Smooth muscle cell (in vitro differentiated cells): ENCODE data around the gene FOXN3. TPM values are rescaled to one million over a fixed set of nuclear protein-coding genes. Genes with fewer than 3 reads are reported as not detected.

ENCODE experiments used
- DNase-seq: peaks from one replicate; lab custom pipeline; 2025; ENCODE audit not compliant: unreplicated experiment; lab: John Stamatoyannopoulos, UW
- H2AFZ ChIP-seq: fragments of 200-600 bp; sonication (generic); 2 replicates; pipeline ENCODE4 v1.6.0; 2016; ENCODE audit warnings: antibody characterized with exemption, low read depth, mild to moderate bottlenecking
- H3F3A ChIP-seq: fragments of 200-600 bp; sonication (generic); 2 replicates; pipeline ENCODE4 v1.6.0; 2017; ENCODE audit warnings: antibody characterized with exemption, low read depth
- H3K27ac ChIP-seq: fragments of 200-600 bp; sonication (generic); 2 replicates; pipeline ENCODE4 v1.5.1; 2016; ENCODE audit warnings: low read depth, mild to moderate bottlenecking
- H3K27me3 ChIP-seq: fragments of 200-600 bp; sonication (generic); 2 replicates; pipeline ENCODE4 v1.6.1; 2016; ENCODE audit warnings: low read depth, mild to moderate bottlenecking
- H3K36me3 ChIP-seq: fragments of 200-600 bp; sonication (generic); 2 replicates; pipeline ENCODE4 v1.5.1; 2016; ENCODE audit warnings: low read depth
- H3K4me1 ChIP-seq: fragments of 200-600 bp; sonication (generic); 2 replicates; pipeline ENCODE4 v1.5.1; 2016; ENCODE audit warnings: low read depth
- H3K4me2 ChIP-seq: fragments of 200-600 bp; sonication (generic); 2 replicates; pipeline ENCODE4 v1.6.0; 2016; ENCODE audit warnings: mild to moderate bottlenecking
- H3K4me3 ChIP-seq: fragments of 200-600 bp; sonication (generic); 2 replicates; pipeline ENCODE4 v1.5.1; 2016; ENCODE audit warnings: mild to moderate bottlenecking
- H3K79me2 ChIP-seq: fragments of 200-600 bp; sonication (generic); 2 replicates; pipeline ENCODE4 v1.6.0; 2016; ENCODE audit warnings: low read depth, mild to moderate bottlenecking
- H3K9ac ChIP-seq: fragments of 200-600 bp; sonication (generic); 2 replicates; pipeline ENCODE4 v1.6.0; 2016; ENCODE audit warnings: low read depth
- H3K9me3 ChIP-seq: fragments of 200-600 bp; sonication (generic); replicated peaks from 2 replicates; pipeline ENCODE4 v1.5.1; 2016; ENCODE audit warnings: low read depth
- H4K20me1 ChIP-seq: fragments of 200-600 bp; sonication (generic); 2 replicates; pipeline ENCODE4 v1.6.0; 2016; ENCODE audit warnings: low read depth
- WGBS: methylation state at CpG from one replicate; pipeline ENCODE4 v1.1.7; 2016; ENCODE audit warnings: low lambda C conversion rate; 5-methylcytosine and 5-hydroxymethylcytosine counted together
- polyA plus RNA-seq: library from polyadenylated mRNA; unstranded; fragments of >200 nt; fragmentation: Nextera tagmentation; extraction: Ambion mirVana; gene quantifications from 2 replicates; pipeline ENCODE4 v1.2.1, GENCODE V29; 2016
- total RNA-seq: library from RNA; depleted of rRNA; stranded (reverse); fragments of >200 nt; gene quantifications from 2 replicates; pipeline ENCODE4 v1.2.3, GENCODE V29; 2014
- TF ChIP-seq, protein P1 (sequence below): fragments of 200-600 bp; sonication (generic); IDR thresholded peaks from 2 replicates; pipeline ENCODE4 v1.5.1; 2017; ENCODE audit warnings: borderline replicate concordance, mild to moderate bottlenecking, antibody characterized with exemption; ENCODE audit not compliant: insufficient read depth, poor library complexity, severe bottlenecking

The FOXN3 gene
- total and polyA plus RNA-seq, 2 experiments from 2014 or later, result 24.5 to 31.5 TPM

DNA sequence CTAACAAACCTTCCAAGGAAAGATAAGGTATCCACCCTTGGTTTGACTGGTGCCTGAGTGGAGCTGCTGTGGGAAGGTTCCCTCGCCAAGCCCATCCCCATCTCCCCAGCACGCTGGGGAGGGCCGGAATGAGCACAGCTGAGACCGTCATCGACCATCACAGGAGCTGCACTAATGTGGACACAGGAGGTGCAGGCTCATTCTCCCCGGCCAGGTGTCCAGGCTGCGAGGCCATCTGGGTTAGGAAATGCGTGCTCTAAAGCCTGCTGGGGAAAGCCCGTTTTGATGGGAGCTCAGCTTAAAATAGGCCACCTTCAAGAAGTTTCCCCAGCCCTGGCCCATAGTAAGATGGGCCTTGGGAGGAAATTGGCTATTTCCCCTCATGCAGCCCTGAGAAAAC is 35.2 kb upstream of the FOXN3 start:
- H3K9ac ChIP-seq, result no peak overlapping the region
- DNase-seq, result no peak
- H3K4me3 ChIP-seq, result no peak overlapping the region
- H3K4me2 ChIP-seq, result no peak overlapping the region
- H3K27me3 ChIP-seq, result no peaks in the 10 kb centered on the region
- TF ChIP-seq, protein P1, sequence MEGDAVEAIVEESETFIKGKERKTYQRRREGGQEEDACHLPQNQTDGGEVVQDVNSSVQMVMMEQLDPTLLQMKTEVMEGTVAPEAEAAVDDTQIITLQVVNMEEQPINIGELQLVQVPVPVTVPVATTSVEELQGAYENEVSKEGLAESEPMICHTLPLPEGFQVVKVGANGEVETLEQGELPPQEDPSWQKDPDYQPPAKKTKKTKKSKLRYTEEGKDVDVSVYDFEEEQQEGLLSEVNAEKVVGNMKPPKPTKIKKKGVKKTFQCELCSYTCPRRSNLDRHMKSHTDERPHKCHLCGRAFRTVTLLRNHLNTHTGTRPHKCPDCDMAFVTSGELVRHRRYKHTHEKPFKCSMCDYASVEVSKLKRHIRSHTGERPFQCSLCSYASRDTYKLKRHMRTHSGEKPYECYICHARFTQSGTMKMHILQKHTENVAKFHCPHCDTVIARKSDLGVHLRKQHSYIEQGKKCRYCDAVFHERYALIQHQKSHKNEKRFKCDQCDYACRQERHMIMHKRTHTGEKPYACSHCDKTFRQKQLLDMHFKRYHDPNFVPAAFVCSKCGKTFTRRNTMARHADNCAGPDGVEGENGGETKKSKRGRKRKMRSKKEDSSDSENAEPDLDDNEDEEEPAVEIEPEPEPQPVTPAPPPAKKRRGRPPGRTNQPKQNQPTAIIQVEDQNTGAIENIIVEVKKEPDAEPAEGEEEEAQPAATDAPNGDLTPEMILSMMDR, result no peak
- no peaks in the 10 kb centered on the region for H3K9me3 ChIP-seq
- H4K20me1 ChIP-seq, result no peaks in the 10 kb centered on the region
- H2AFZ ChIP-seq, result no peak overlapping the region
- H3F3A ChIP-seq, result no peaks in the 10 kb centered on the region
- H3K4me1 ChIP-seq, result no peaks in the 10 kb centered on the region
- H3K27ac ChIP-seq, result no peak overlapping the region
- no peaks in the 10 kb centered on the region for H3K79me2 ChIP-seq
- WGBS, result 97% methylated on average over 9 of the region's 9 CpGs
- no peaks in the 10 kb centered on the region for H3K36me3 ChIP-seq

DNA sequence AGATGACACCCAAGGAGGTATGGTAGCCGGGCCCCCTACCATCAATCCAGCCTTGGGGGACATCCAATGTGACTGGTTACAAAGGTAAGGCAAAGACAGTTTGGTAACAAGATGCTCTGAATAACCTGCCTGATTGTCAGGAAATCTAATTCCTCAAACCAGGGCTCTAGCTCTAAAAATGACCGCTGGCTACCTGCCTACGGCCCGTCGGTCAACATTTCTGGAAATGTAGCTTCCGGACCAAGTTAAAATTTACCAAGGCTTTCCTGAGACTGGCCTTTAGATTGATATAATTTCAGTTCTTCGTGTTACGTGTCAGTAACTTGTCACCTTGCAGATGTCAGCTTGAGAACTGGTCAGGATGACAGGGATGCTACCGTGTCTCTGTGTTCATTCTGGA is 34.2 kb upstream of the FOXN3 start:
- Histone ChIP-seq H4K20me1 (no peaks in the 10 kb centered on the region), H3K27me3 (no peaks in the 10 kb centered on the region), H3K79me2 (no peaks in the 10 kb centered on the region), H3F3A (no peaks in the 10 kb centered on the region), H3K36me3 (no peaks in the 10 kb centered on the region), H3K9me3 (no peaks in the 10 kb centered on the region), H3K4me2 (no peak overlapping the region), H3K27ac (no peak overlapping the region), H3K4me3 (no peak overlapping the region), H3K4me1 (no peaks in the 10 kb centered on the region), H2AFZ (no peak overlapping the region), H3K9ac (no peak overlapping the region)
- TF ChIP-seq, protein P1, result no peak
- no peak for DNase-seq
- WGBS, result 95% methylated on average over 9 of the region's 9 CpGs

DNA sequence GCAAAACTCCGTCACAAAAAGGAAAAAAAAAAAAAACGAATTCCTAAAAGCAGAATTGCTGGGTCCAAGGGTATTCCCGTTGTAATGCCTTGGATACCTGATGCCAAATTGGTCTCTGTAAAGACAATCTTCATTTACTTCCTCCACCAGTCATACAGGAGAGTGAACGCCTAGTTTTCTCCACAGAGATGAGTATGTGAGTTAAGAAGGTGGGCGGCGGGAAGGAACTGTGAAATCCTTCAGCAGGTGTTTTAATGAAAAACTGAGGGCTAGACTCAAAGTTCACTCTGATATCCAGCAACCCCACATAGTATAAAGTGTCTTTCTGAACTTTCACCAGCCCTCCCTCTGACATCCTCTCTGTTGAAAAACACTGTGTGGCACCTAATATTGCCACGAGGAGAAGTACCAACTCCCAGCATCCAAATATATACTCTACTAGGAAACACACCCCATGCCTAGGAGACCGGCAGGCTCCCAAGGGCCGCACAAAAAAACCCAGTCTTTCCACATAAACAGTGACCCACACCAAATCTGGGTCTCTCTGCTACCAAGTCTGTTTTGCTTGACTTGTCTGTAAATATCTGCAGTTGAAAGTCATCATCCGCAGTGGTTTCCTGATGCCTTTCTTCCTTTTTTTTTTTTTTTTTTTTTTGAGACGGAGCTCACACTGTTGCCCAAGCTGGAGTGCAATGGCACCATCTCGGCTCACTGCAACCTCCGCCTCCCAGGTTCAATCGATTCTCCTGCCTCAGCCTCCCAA is 30.3 kb upstream of the FOXN3 start:
- WGBS, result 96% methylated on average over 14 of the region's 14 CpGs

More for the DNA sequence above, 30.3 kb upstream of the FOXN3 start:
- TF ChIP-seq, protein P1, result no peak
- Histone ChIP-seq H3K4me3 (no peak overlapping the region), H4K20me1 (no peaks in the 10 kb centered on the region), H3K27me3 (no peaks in the 10 kb centered on the region), H3K36me3 (no peaks in the 10 kb centered on the region), H3K4me2 (no peak overlapping the region), H3K9me3 (no peaks in the 10 kb centered on the region), H2AFZ (no peak overlapping the region), H3K79me2 (no peaks in the 10 kb centered on the region), H3F3A (no peaks in the 10 kb centered on the region), H3K27ac (no peak overlapping the region), H3K9ac (no peak overlapping the region), H3K4me1 (no peaks in the 10 kb centered on the region)
- no peak for DNase-seq
